GM18505 (cell line): ENCODE measurements around the gene MEIOB.
"Not testable (repeated sequence)": the region's sequence is repeated elsewhere in the genome, so short reads cannot be mapped to it uniquely, and the experiment has no call there.

Source experiments
- ATAC-seq: cut with Tn5 transposase; IDR thresholded peaks from one replicate; pipeline ENCODE4 v1.9.1; 2021; ENCODE audit not compliant: unreplicated experiment
- POLR2A ChIP-seq: IDR thresholded peaks from 4 replicates; pipeline ENCODE4 v1.6.1; 2011; ENCODE audit warnings: borderline replicate concordance; ENCODE audit not compliant: insufficient read depth, insufficient read length; ENCODE audit errors: extremely low read depth

The MEIOB gene

GRCh38 chr16:1877089-1877488 lies 5.1 kb upstream of the MEIOB start:
- no peak for TF ChIP-seq POLR2A
- no peak for ATAC-seq

- ATAC-seq = no peak
- TF ChIP-seq POLR2A = no peak
These were observed 4.5 kb upstream of the MEIOB start for GRCh38 chr16:1876468-1876867.

- ATAC-seq = not testable (repeated sequence)
These were observed 4.1 kb upstream of the MEIOB start for GRCh38 chr16:1876066-1876465.

GRCh38 chr16:1874854-1875253 lies 2.9 kb upstream of the MEIOB start:
- ATAC-seq = no peak
- no peak for TF ChIP-seq POLR2A

- TF ChIP-seq POLR2A = no peak
- ATAC-seq = no peak
These were observed 1.4 kb downstream of the MEIOB start for GRCh38 chr16:1870365-1871082.

GRCh38 chr16:1865902-1866690 lies 5.9 kb downstream of the MEIOB start:
- no peak for TF ChIP-seq POLR2A

GRCh38 chr16:1863681-1864460 lies 8.1 kb downstream of the MEIOB start:
- ATAC-seq = no peak
- TF ChIP-seq POLR2A = no peak

More at GRCh38 chr16:1865902-1866690, 5.9 kb downstream of the MEIOB start:
- no peak for ATAC-seq

GRCh38 chr16:1862394-1862793 lies 9.6 kb downstream of the MEIOB start:
- TF ChIP-seq POLR2A = no peak
- ATAC-seq = no peak

GRCh38 chr16:1861730-1862129 lies 10.2 kb downstream of the MEIOB start:
- no peak for TF ChIP-seq POLR2A
- ATAC-seq = no peak

GRCh38 chr16:1859650-1860049 lies 12.3 kb downstream of the MEIOB start:
- no peak for ATAC-seq
- no peak for TF ChIP-seq POLR2A

- no peak for TF ChIP-seq POLR2A
- ATAC-seq = no peak
These were observed 13.6 kb downstream of the MEIOB start for GRCh38 chr16:1858189-1858865.

- ATAC-seq = no peak
- TF ChIP-seq POLR2A = no peak
These were observed 14.4 kb downstream of the MEIOB start for GRCh38 chr16:1857433-1858097.

- TF ChIP-seq POLR2A = no peak
- no peak for ATAC-seq
These were observed 20.2 kb downstream of the MEIOB start for GRCh38 chr16:1851793-1852192.

- ATAC-seq = no peak
- TF ChIP-seq POLR2A = no peak
These were observed 21.0 kb downstream of the MEIOB start for GRCh38 chr16:1850981-1851380.
